CD4-positive, alpha-beta T cell treated with Interleukin-17A for 4 hours (primary cell): ENCODE results near the gene ZNF367.
A peak's percentile ranks its signal among the peaks of the same experiment; 100 is the strongest.

ENCODE experiments used
- DNase-seq: peaks from one replicate; pipeline ENCODE4 v3.0.0-alpha.2; 2020; ENCODE audit warnings: mixed read lengths

ZNF367 gene

GRCh38 chr9:96436456-96437126 lies 18.4 kb upstream of the ZNF367 start:
- no peak for DNase-seq

- DNase-seq, result no peak
Observed at GRCh38 chr9:96436063-96436455, 17.9 kb upstream of the ZNF367 start.

GRCh38 chr9:96435345-96435744 lies 17.2 kb upstream of the ZNF367 start:
- DNase-seq, result no peak

- no peak for DNase-seq
Observed at GRCh38 chr9:96430377-96430776, 12.2 kb upstream of the ZNF367 start.

- no peak for DNase-seq
Observed at GRCh38 chr9:96429732-96430131, 11.6 kb upstream of the ZNF367 start.

- no peak for DNase-seq
Observed at GRCh38 chr9:96425500-96426169, 7.5 kb upstream of the ZNF367 start.

- DNase-seq, result no peak
Observed at GRCh38 chr9:96423985-96424336, 5.8 kb upstream of the ZNF367 start.

- DNase-seq, result no peak
Observed at GRCh38 chr9:96423322-96423984, 5.3 kb upstream of the ZNF367 start.

- peak; percentile 42 for DNase-seq
Observed at GRCh38 chr9:96420468-96421219, 2.5 kb upstream of the ZNF367 start.

- DNase-seq, result no peak
Observed at GRCh38 chr9:96419691-96419969, 1.5 kb upstream of the ZNF367 start.

- DNase-seq, result peak; percentile 65
Observed at GRCh38 chr9:96418920-96419690, 935 bp upstream of the ZNF367 start.

- DNase-seq, result no peak
Observed at GRCh38 chr9:96417661-96418082, 498 bp downstream of the ZNF367 start.

GRCh38 chr9:96417051-96417586 lies 1.1 kb downstream of the ZNF367 start:
- peak; percentile 95 for DNase-seq

GRCh38 chr9:96413302-96414221 lies 4.6 kb downstream of the ZNF367 start:
- peak; percentile 50 for DNase-seq

- no peak for DNase-seq
Observed at GRCh38 chr9:96412174-96412913, 5.8 kb downstream of the ZNF367 start.

GRCh38 chr9:96411129-96411838 lies 6.9 kb downstream of the ZNF367 start:
- DNase-seq, result no peak

- DNase-seq, result no peak
Observed at GRCh38 chr9:96408409-96409280, 9.5 kb downstream of the ZNF367 start.

GRCh38 chr9:96400132-96400910 lies 17.8 kb downstream of the ZNF367 start:
- DNase-seq, result no peak
